Measurements from ENCODE around the gene ZNF385C.

The ZNF385C gene

DNA sequence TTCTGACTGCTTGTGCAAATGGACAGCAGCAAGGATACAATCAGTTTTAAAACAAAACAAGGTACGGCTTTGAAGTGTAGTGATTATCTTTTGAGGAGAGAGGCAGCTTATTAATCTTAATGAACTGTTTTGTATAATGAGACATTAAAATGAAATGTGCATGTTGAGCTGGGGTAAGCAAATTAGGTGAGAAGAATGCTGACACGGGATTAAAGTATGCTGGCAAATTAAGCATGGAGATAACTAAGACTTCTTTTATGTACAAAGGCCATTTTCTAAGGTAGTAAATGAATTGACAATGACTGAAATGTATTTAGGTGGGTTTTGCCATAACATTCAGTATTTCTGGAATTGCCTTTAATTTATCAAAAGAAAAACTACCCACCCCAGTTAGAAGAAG, 99.8 kb downstream of the ZNF385C start:
- in situ Hi-C loops (cut with MboI; ENCODE audit: low sequenced_read_pairs) = no loop called here

DNA sequence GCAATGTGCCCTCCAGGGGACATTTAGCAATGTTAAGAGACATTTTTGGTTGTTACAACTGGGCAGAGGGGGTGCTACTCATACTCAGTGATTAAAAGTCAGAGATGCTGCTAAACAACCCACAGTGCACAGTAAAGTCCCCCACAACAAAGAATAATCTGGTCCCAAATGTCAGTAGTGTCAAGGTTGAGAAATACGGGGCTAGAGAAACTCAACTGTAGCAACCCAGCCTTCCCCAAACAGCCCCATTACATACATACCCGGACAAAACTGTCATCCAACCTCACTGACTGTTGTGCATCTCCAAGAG, 101.5 kb downstream of the ZNF385C start:
- in situ Hi-C loops (cut with MboI; ENCODE audit: low sequenced_read_pairs) = no loop called here

DNA sequence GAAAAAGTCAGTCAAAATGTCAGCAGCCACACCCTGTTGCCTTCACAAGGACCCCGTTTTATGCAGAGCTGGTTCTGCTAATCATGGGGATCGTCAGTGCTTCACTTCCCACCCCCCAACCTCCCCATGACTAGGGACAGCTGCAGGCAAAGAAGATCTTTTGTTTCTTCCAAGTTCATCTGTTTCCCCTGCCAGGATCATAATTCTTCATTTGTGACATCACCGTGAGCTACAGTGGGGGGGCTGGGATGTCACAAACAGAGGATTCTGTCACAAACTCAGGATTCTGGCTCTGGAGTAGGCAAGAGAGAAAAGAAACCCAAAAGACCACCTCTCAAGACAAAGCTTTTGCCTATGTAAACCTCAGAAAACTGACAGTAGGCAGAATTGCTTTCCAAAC, 105.7 kb downstream of the ZNF385C start:
- in situ Hi-C loops (cut with MboI; ENCODE audit: low sequenced_read_pairs) = no loop called here

DNA sequence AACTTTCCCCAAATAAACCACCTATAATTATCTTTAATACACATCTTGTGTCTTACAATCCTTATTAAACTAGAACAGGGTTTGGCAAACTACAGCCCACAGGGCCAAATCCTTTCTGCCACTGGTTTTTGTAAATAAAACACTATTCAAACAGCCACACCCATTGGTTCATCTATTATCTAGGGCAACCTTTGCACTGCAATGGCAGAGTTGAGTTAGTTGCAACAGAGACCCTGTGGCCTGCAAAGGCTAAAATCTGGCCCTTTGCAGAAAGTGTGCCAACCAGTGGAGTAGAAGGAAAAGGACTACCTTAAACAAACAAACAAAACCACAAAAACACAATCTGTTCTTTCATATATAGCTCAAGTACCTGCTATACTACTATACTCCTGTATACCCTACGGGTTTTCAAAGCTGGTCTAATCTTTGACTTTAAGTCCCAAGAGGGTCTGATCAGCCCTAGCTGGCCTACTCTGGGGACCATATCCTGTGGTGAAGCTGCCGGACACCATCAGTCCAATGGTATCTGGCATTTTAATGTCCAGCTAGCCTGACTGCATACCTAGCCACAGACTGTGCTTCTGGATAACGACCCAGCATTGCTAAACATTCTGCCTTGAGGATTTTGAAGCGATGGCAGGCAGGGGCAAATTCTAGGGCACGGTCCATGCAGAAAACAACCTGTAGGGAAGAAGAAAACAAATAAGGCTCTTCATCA, 108.4 kb downstream of the ZNF385C start:
- in situ Hi-C loops (cut with MboI; ENCODE audit: low sequenced_read_pairs) = no loop called here

DNA sequence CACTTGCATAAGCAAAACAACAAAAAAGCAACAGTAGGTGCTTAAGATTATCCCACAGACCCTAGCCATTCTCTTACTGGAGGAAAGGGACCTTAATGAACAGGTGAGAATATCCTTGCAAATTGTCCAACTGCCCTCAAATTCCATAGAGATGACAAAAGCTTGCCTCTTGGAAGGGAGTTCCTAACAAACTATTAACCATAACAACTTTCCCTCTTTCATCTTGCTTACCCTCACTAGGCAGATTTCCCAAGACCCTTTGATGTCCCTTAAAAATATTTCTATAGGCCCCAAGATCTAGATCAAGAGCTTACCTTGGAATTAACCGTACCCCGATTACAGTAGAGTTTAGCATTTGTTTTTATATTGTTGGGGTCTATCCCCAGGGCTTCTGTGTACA, 109.9 kb downstream of the ZNF385C start:
- in situ Hi-C loops (cut with MboI; ENCODE audit: low sequenced_read_pairs) = no loop called here

DNA sequence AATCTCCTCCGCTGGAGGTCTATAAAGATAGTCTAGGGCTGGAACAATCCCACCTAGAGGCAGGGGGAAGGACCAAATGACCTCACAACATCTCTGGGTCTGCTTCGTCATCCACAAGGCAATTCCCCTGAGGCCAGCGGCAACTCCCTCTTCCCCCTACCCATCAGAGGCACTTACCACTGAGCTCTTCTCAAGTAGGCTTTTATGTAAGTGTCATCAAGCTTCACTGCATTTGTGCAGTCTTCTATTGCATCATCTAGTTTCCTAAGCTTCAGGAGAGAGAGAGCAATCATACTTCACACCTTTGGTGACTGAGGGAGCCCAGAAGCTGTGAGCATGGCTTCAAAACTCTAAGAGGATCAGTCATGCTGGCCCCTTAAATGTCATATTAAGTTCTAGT, 110.6 kb downstream of the ZNF385C start:
- in situ Hi-C loops (cut with MboI; ENCODE audit: low sequenced_read_pairs) = no loop called here

DNA sequence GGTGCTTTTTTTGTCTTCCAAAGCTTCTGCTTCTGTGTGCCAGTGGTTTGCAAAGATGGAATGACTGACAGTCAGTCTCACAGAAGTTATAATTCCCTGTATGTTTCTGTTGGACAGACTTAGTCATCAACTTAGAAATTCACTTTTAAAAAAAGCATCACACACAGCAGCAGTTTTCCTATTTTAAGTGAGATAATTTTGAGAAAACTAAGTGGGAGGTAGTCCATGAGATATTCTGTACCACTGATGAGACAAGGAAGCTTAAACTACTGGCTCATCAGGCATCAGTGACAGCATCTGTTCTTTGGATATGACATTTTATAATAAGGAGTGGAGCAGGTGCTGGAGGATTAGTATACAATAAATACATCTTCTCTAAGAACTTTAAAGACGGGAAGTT, 111.6 kb downstream of the ZNF385C start:
- in situ Hi-C loops (cut with MboI; ENCODE audit: low sequenced_read_pairs) = no loop called here

DNA sequence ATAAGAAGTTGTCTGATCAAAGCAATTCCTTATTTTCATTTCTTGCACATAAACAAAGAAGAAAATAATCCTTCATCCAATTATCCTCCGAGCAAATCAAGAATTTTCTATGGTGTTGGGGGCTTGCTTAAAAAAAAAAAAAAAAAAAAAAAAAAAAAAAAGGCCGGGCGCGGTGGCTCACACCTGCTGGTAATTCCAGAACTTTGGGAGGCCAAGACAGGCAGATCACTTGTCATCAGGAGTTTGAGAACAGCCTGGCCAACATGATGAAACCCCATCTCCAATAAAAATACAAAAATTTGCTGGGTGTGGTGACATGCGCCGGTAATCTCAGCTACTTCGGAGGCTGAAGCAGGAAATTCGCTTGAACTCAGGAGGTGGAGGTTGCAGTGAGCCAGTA, 112.4 kb downstream of the ZNF385C start:
- in situ Hi-C loops (cut with MboI; ENCODE audit: low sequenced_read_pairs) = no loop called here

DNA sequence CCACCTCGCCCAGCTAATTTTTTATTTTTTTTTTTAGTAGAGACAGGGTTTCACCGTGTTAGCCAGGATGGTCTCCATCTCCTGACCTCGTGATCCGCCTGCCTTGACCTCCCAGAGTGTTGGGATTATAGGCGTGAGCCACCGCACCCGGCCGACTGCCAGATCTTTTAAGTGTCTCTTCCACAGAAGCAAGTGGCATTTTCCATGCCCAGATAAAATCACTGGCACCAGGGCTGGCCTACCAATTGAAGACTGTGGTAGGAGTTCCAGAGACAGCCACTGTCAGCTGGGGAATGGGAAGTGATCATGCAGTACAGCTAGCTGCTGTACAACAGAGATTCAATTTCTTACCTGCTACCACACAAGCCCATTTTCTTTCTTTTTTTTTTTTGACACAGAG, 113.8 kb downstream of the ZNF385C start:
- in situ Hi-C loops (cut with MboI; ENCODE audit: low sequenced_read_pairs) = no loop called here

DNA sequence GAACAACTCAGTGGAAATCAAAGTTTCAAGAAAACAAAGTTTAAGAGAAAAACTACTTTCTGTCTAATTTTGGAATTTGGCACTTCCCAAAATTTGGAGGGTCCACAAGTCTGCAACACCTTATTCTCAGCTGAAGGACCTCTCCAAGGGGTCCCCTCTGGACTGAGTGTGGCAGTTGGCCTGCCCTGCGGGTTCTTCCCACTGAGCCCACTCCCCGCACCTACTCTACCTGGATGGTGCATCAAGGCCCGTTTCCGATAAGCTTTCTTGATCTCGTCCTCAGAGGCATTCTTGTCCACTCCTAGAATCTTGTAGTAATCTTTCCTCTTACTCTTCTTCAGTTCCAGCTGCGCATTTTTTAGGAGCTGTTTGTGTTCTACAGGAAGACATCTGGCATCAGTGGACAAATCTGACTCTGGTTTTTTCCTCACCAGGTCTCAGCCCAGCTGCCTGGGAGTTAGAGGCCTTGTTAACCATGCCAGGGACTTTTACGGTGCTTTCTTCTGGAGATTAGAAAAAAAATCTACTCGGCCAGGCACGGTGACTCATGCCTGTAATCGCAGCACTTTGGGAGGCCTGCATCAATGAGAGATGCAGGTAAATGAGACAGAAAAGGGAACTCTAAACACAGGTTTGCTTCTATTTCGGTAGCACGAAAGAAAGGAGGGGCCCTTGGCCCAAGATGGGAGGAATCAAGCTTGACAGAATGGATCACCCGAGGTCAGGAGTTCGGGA, 116.1 kb downstream of the ZNF385C start:
- in situ Hi-C loops (cut with MboI; ENCODE audit: low sequenced_read_pairs) = no loop called here

DNA sequence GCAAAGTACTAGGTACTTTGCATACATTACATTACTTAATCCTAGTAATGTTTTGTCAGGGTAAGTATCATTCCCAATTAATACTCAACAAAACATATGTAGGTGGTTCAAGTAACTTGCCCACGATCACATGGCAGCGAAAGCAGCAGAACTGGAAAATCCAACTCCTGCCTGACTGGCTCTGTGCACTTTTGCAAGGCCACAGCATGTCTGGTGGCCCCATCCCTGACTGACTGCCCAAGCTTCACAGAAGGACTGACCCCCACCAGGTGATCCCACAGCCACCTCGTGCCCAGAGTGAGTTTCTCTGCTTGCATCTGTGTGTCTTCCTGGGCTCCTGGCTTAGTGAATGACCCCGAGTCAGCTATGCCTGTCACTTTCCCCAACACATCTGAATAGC, 120.3 kb downstream of the ZNF385C start:
- in situ Hi-C loops (cut with MboI; ENCODE audit: low sequenced_read_pairs) = no loop called here

DNA sequence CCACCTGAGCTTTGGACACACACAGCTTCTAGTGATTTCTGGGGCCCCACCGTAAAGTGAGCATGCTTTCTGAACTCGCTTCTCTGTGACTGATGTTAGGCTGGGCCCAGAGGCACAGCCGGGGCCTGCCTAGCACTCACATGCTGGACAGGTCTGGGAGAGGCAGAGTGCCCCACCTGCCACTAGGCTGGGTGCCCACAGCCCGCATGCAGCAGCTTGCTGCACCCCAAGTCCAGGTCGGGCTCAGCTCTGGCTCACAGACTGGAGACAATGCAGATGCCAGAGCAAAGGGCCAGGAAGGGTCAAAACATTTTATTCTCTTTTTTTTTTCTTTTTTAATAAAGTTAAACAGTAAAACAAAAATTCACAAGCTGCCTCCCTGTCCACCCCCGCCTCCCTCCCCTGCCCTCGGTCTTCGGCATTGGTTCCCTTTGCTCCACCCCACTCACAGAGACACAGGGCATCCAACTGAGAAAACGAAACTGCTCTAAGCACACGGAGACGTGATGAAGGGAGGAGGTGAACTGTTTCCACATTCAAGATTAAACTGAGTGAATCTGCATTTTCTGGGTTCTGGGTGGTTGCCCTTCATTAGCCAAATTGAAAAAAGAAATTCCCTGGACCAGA, 122.0 kb downstream of the ZNF385C start:
- in situ Hi-C loops (cut with MboI; ENCODE audit: low sequenced_read_pairs) = no loop called here

Data from HL-60/S4 (cell line).